BJ (cell line): ENCODE measurements around the gene SGF29. TPM values are rescaled to one million over a fixed set of nuclear protein-coding genes. Genes with fewer than 3 reads are reported as not detected.
"Not testable (repeated sequence)": the region's sequence is repeated elsewhere in the genome, so short reads cannot be mapped to it uniquely, and the experiment has no call there.

Source experiments
- CTCF ChIA-PET: fragments of 350-600 bp; formaldehyde crosslinking; extraction: SDS; loops from one replicate; lab custom pipeline; 2021; ENCODE audit warnings: antibody characterized with exemption, inconsistent platforms; lab: Yijun Ruan, JAX
- POLR2A ChIA-PET: fragments of 300-600 bp; sonication (Branson Sonifier 250); formaldehyde crosslinking; extraction: SDS; loops from one replicate; lab custom pipeline; 2021; ENCODE audit warnings: antibody characterized with exemption; lab: Charles Lee
- DNase-seq: peaks from one replicate; pipeline ENCODE4 v3.0.0-alpha.2; 2011; ENCODE audit warnings: low read depth
- H3K27me3 ChIP-seq: 2 replicates; pipeline ENCODE4 v1.6.0; 2011; ENCODE audit warnings: low read length; ENCODE audit not compliant: control insufficient read depth, insufficient read depth
- H3K36me3 ChIP-seq: 2 replicates; pipeline ENCODE4 v1.5.1; 2011; ENCODE audit warnings: low read length; ENCODE audit not compliant: control insufficient read depth, insufficient read depth
- H3K4me3 ChIP-seq: 2 replicates; pipeline ENCODE4 v1.5.1; 2011; ENCODE audit warnings: low read depth, mild to moderate bottlenecking, control low read depth, low read length
- CTCF ChIP-seq: IDR thresholded peaks from 2 replicates; pipeline ENCODE4 v1.5.1; 2011; ENCODE audit warnings: low read depth, mild to moderate bottlenecking, control low read depth, inconsistent platforms, low read length, moderate library complexity; ENCODE audit not compliant: insufficient read depth
- polyA plus RNA-seq: library from polyadenylated mRNA; depleted of rRNA; stranded (reverse); fragments of >200 nt; gene quantifications from 2 replicates; pipeline ENCODE4 v1.2.3, GENCODE V29; 2011

The SGF29 gene
- polyA plus RNA-seq, 1 experiment: 2.4 TPM

- DNase-seq, H3K36me3 ChIP-seq, H3K4me3 ChIP-seq, H3K27me3 ChIP-seq, POLR2A ChIA-PET: not testable (repeated sequence)
- TF ChIP-seq CTCF: peak; percentile 65
- CTCF ChIA-PET: interaction anchor here (1.0 to 1.4 kb wide), 4 partner anchors 11 to 338 kb away, joined by 3 to 8 read pairs (median 4); partner anchors contain the start of gene CLN3
Observed at GRCh38 chr16:28615486-28616223, 61.9 kb downstream of the SGF29 start.

GRCh38 chr16:28616224-28616577 lies 62.5 kb downstream of the SGF29 start:
- CTCF ChIA-PET: interaction anchor here (0.6 to 1.4 kb wide), 6 partner anchors 12 to 1052 kb away, joined by 3 to 10 read pairs (median 4); partner anchors contain the start of genes APOBR and CLN3
- H3K36me3 ChIP-seq, H3K27me3 ChIP-seq, H3K4me3 ChIP-seq, POLR2A ChIA-PET, DNase-seq: not testable (repeated sequence)

- CTCF ChIA-PET: interaction anchor here (0.6 to 1.4 kb wide), 6 partner anchors 12 to 1052 kb away, joined by 3 to 10 read pairs (median 4); partner anchors contain the start of genes APOBR and CLN3
- Histone ChIP-seq H3K27me3 (no peaks in the 10 kb centered on the region; the same call in 1 of the 2 replicates), H3K4me3 (no peak overlapping the region), H3K36me3 (no peaks in the 10 kb centered on the region)
- POLR2A ChIA-PET: no interaction called here
- DNase-seq: no peak
- TF ChIP-seq CTCF: no peak
Observed at GRCh38 chr16:28616636-28617035, 62.9 kb downstream of the SGF29 start.

GRCh38 chr16:28617874-28618273 lies 64.2 kb downstream of the SGF29 start:
- CTCF ChIA-PET: no interaction called here
- TF ChIP-seq CTCF: no peak
- POLR2A ChIA-PET: no interaction called here
- H3K27me3 ChIP-seq: no peaks in the 10 kb centered on the region; the same call in 1 of the 2 replicates
- no peak for DNase-seq
- H3K4me3 ChIP-seq: no peak overlapping the region
- no peaks in the 10 kb centered on the region for H3K36me3 ChIP-seq

GRCh38 chr16:28620316-28620715 lies 66.6 kb downstream of the SGF29 start:
- H3K36me3 ChIP-seq, CTCF ChIA-PET, H3K4me3 ChIP-seq, POLR2A ChIA-PET, DNase-seq, H3K27me3 ChIP-seq: not testable (repeated sequence)

- H3K4me3 ChIP-seq: no peak overlapping the region
- H3K36me3 ChIP-seq: no peaks in the 10 kb centered on the region
- POLR2A ChIA-PET: no interaction called here
- H3K27me3 ChIP-seq: no peaks in the 10 kb centered on the region; the same call in 1 of the 2 replicates
- DNase-seq: no peak
- CTCF ChIA-PET: no interaction called here
- no peak for TF ChIP-seq CTCF
Observed at GRCh38 chr16:28621481-28622155, 67.9 kb downstream of the SGF29 start.

GRCh38 chr16:28622532-28623171 lies 68.9 kb downstream of the SGF29 start:
- H3K27me3 ChIP-seq, POLR2A ChIA-PET, DNase-seq, CTCF ChIA-PET, H3K4me3 ChIP-seq, H3K36me3 ChIP-seq: not testable (repeated sequence)
